ENCODE results near the gene ZNF407. TPM values are rescaled to one million over a fixed set of nuclear protein-coding genes. Genes with fewer than 3 reads are reported as not detected.

ZNF407 gene
- polyA plus RNA-seq, 1 experiment: 5.8 TPM

- TF ChIP-seq, protein P1, sequence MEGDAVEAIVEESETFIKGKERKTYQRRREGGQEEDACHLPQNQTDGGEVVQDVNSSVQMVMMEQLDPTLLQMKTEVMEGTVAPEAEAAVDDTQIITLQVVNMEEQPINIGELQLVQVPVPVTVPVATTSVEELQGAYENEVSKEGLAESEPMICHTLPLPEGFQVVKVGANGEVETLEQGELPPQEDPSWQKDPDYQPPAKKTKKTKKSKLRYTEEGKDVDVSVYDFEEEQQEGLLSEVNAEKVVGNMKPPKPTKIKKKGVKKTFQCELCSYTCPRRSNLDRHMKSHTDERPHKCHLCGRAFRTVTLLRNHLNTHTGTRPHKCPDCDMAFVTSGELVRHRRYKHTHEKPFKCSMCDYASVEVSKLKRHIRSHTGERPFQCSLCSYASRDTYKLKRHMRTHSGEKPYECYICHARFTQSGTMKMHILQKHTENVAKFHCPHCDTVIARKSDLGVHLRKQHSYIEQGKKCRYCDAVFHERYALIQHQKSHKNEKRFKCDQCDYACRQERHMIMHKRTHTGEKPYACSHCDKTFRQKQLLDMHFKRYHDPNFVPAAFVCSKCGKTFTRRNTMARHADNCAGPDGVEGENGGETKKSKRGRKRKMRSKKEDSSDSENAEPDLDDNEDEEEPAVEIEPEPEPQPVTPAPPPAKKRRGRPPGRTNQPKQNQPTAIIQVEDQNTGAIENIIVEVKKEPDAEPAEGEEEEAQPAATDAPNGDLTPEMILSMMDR (IDR thresholded peaks at IDR 0.05; ENCODE audit: low read depth, low read length): no peak
- ChIA-PET POLR2A (no interaction called here), CTCF (no interaction called here)
- no peaks in the 10 kb centered on the region for H3K9me3 ChIP-seq (ENCODE audit: control insufficient read depth, insufficient read depth, low read length)
- DNase-seq (ENCODE audit: low read depth, low spot score): peak; percentile 81
- H3K27me3 ChIP-seq (ENCODE audit: control insufficient read depth, insufficient read depth, low read length): no peaks in the 10 kb centered on the region
- no peak overlapping the region for H3K4me3 ChIP-seq (ENCODE audit: low read depth, low read length)
- peak overlapping the region; percentile 82 for H3K27ac ChIP-seq (ENCODE audit: low read depth, low read length)
Observed at GRCh38 chr18:74775239-74775638, 177.6 kb downstream of the ZNF407 start.

DNA sequence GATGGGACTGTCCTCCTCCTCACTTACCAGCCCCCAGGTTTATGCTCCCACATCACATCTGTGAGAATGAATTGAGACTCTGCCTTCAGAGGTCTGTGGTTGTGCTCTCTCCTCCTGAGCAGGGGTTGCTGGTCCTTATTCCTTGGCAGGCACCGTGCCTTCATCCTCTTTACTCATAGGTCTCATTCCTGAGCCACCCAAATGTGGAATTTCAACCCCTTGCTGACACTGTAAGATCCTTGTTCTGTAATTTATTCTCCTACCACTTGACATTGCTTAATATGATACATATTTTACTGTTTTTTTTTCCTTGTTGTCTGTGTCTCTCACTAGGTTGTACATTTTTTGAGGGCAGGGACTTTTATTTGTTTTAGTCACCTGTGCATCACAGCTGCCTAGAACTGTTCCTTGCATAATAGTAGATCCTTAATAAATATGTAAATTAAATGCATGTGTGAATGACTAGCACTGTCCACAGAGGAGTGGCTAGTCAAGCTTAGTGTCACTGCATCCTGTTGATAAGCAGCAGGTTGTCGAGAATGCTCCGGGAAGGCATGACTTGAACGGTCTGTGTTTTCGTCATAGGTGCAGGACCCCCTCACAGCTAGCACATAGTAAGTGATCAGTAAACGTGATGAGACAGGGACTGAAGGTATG is 180.6 kb downstream of the ZNF407 start:
- ChIA-PET CTCF (no interaction called here), POLR2A (no interaction called here)
- Histone ChIP-seq H3K9me3 (ENCODE audit: control insufficient read depth, insufficient read depth, low read length) (no peaks in the 10 kb centered on the region), H3K4me3 (ENCODE audit: low read depth, low read length) (no peak overlapping the region), H3K27ac (ENCODE audit: low read depth, low read length) (no peak overlapping the region), H3K27me3 (ENCODE audit: control insufficient read depth, insufficient read depth, low read length) (no peaks in the 10 kb centered on the region)
- TF ChIP-seq, protein P1 (IDR thresholded peaks at IDR 0.05; ENCODE audit: low read depth, low read length): no peak
- no peak for DNase-seq (ENCODE audit: low read depth, low spot score)

GRCh38 chr18:74784752-74785151 is 187.1 kb downstream of the ZNF407 start:
- Histone ChIP-seq H3K27ac (ENCODE audit: low read depth, low read length) (no peak overlapping the region), H3K27me3 (ENCODE audit: control insufficient read depth, insufficient read depth, low read length) (no peaks in the 10 kb centered on the region), H3K4me3 (ENCODE audit: low read depth, low read length) (no peak overlapping the region), H3K9me3 (ENCODE audit: control insufficient read depth, insufficient read depth, low read length) (no peaks in the 10 kb centered on the region)
- no peak for DNase-seq (ENCODE audit: low read depth, low spot score)
- POLR2A ChIA-PET: no interaction called here
- CTCF ChIA-PET: no interaction called here
- TF ChIP-seq, protein P1 (IDR thresholded peaks at IDR 0.05; ENCODE audit: low read depth, low read length): no peak

GRCh38 chr18:74785632-74786031 is 188.0 kb downstream of the ZNF407 start:
- Histone ChIP-seq H3K27ac (ENCODE audit: low read depth, low read length) (no peak overlapping the region), H3K9me3 (ENCODE audit: control insufficient read depth, insufficient read depth, low read length) (no peaks in the 10 kb centered on the region), H3K4me3 (ENCODE audit: low read depth, low read length) (no peak overlapping the region), H3K27me3 (ENCODE audit: control insufficient read depth, insufficient read depth, low read length) (no peaks in the 10 kb centered on the region)
- DNase-seq (ENCODE audit: low read depth, low spot score): no peak
- POLR2A ChIA-PET: no interaction called here
- TF ChIP-seq, protein P1 (IDR thresholded peaks at IDR 0.05; ENCODE audit: low read depth, low read length): no peak
- CTCF ChIA-PET: interaction anchor here (0.9 kb wide), 1 partner anchor 11 kb away, joined by 3 read pairs; no protein-coding TSS in a partner anchor

GRCh38 chr18:74788657-74789056 is 191.0 kb downstream of the ZNF407 start:
- Histone ChIP-seq H3K9me3 (ENCODE audit: control insufficient read depth, insufficient read depth, low read length) (no peaks in the 10 kb centered on the region), H3K27ac (ENCODE audit: low read depth, low read length) (no peak overlapping the region), H3K4me3 (ENCODE audit: low read depth, low read length) (no peak overlapping the region), H3K27me3 (ENCODE audit: control insufficient read depth, insufficient read depth, low read length) (no peaks in the 10 kb centered on the region)
- ChIA-PET POLR2A (no interaction called here), CTCF (no interaction called here)
- TF ChIP-seq, protein P1 (IDR thresholded peaks at IDR 0.05; ENCODE audit: low read depth, low read length): no peak
- no peak for DNase-seq (ENCODE audit: low read depth, low spot score)
